Measurements from ENCODE around the gene APOL3.
"Not testable (repeated sequence)": the region's sequence is repeated elsewhere in the genome, so short reads cannot be mapped to it uniquely, and the experiment has no call there.

- TF ChIP-seq SUZ12 (IDR thresholded peaks at IDR 0.05; ENCODE audit: extremely low read depth, insufficient read depth, insufficient read length); YY1 (IDR thresholded peaks at IDR 0.05; ENCODE audit: insufficient read depth, insufficient read length); ZNF274 (IDR thresholded peaks at IDR 0.05; ENCODE audit: low read depth, low read length): not testable (repeated sequence)
Measured at GRCh38 chr22:36202906-36203305, 42.4 kb upstream of the APOL3 start.
